Stimulated activated CD4-positive, alpha-beta T cell treated with anti-CD3 and anti-CD28 coated beads, Interleukin-4, amount 100 ng/mL, for 48 hours (primary cell): ENCODE measurements around the gene ATP6V0D1.

Experiments
- DNase-seq, 2 donors: peaks; one replicate each; pipeline ENCODE4 v3.0.0-alpha.2; 2020; ENCODE audit warnings: low read depth in 2 of 2

Gene ATP6V0D1

DNA sequence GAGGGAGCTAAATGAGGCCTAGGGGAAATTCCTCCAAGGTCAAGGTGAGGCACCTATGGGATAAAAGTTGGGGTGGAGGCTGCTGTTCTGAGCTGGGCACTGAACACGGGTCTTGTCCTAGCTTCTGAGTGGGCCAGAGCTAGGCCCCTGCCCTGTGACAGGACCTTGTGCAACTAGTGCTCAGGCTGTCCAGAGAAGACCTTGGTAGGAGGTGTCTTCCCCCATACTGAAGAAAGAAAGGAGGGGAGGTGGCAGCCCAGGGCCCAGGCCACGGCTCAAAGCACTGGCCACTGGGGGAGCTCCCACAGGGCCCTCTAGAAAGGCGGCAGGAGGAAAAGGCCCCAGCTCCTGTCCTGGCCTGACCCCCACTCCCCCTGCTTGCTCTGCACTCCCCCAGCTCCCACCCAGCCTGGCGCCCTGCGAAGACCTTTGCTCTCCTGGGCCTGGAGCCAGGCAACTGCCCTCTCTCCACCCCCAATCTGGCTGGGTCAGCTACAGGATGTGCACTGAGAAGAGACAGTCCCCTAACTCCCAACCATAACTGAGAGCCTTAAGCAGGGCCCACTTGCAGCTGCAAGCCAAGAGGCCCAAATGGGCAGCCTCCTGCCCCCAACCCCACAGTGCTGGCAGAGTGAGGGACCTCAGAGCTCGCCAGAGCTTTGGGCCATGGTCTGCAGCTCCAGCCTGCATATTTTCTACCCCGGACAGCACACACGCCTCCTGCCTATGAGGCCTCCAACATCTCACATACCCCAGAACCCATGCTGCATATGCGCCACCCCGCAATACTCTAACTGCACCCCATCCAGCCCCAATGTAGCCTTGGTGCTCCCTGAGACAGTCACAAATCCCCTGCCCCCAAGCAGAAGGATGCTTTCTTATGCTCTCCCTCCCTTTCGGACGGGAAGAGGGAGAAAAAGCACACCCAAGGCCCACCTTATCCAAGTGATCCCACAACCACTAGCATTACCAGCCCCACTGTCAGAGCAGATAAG is 34.7 kb downstream of the ATP6V0D1 start:
- no peak for DNase-seq

DNA sequence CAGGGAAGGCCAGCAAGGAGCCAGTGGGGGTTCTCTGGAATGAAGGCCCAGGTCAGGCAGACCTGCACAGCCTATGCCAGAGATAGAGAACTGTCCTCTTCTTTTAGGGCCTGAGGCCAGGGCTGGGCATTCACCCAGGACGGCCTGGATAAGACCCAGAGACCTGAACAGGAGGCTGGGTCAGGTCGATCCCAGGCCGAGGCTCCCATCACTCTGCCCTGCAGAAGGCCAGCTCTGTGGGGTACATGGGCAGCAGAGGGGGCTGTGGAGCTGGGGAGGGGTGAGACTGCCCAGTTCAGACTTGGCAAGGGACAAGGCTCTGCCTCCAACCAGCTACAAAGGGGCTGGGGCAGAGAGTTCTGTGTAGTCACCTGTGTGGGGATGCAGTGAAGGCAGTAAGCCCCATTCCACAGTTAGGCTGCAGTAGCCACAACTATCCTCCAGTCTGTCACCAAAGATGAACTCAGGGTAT is 35.5 kb downstream of the ATP6V0D1 start:
- DNase-seq, result no peak

DNA sequence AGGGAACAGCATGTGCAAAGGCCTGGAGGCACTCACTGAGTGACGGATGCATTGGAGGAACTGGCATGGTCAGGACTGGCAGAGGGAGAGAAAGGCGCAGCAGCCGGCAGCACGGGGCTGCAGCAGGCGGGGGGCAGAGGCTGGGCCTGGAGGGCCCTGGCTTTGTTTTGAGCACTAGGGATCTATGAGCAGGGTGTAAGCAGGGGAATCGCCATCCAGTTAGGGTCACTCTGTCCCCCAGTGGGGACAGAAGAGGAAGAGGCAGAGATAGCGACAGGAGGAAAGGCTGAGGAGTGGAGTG is 35.9 kb downstream of the ATP6V0D1 start:
- no peak for DNase-seq

DNA sequence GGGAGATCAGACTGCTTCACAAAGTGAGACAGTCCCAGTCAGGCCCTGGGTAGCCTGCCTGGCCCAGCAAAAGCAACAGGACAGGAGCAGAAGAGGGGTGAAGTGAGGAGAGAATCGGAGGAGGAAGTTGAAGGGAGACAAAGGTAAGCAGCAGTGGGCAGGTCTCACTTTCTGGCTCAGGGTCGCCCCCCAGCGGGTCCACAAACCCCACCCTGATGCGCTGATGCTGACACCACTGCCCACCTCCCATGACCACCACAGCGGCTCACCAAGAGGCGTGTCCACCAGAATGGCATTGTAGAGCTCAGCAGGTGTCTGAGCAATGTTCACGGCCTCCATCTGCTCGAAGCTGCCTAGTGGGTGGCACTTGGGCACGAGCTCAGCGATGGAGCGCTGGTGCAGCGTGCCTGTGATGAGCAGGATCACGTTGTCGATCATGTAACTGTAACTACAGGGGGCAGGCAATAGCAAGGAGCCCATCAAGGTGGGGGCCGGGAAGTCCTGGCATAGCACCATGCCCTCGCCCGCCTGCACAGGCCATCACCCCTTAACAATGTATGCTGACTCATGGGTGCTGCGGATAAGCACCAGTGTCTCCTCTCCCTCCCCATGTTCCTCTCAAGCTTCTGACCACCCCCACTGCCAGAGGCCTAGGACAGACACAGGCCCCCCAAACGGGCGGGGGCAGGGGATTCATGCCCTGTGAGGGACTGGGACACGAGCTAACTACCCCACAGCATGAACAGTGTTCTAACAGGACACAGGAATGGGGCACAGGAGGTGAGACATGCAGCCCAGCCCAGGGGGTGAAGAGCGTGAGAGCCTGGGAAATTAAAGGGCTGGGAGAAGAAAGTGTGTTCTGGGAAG is 36.5 kb downstream of the ATP6V0D1 start:
- no peak for DNase-seq

DNA sequence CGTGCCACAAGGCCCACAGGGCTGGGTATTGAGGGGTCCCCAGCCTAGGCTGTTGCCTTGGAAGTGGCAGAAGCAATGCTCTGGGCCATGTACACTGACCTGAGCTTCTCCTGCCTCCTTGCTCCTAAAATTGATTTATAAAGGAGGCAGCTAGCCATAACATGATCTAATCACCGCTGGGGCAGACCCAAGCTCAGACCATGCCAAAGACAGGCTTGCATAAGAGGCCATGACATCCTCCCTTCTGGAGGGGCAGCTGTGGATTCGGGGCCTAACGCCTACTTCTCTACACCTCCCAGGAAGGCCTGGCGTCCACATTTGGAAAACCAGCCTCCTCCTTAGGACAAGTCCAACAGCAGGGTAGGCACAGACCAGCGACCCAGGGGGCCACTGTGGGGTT is 37.7 kb downstream of the ATP6V0D1 start:
- DNase-seq, result no peak

DNA sequence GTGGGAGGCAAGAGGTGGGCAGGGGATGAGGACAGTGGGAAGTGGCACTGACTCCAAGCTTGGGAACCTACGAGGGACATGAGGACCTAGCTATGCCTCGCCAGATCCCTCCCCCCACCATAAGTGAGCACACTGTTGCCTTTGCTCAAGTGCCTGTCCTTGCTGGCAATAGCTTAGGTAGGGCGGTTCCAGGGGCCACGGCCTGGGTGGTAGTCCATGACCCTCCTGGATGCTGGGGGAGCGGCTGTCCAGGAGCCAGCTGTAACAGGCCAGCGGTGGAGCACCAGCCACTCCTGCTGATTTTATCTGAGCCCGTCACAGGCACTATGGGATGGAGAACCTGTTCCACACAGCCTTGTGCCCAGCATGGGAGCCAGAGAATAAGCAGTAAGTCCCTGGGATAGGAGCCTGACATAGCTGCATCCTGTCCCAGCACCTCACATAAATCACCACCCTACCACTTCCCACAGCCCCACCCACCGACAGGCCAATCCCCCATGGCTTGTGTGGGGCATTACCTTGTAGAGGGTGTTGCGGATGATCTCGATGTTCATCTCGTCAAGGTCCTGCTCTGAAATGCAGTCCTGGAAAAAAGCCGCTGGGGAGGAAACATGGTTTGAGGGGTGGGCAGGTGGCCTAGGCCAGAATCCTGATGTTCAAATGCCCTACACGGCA is 38.2 kb downstream of the ATP6V0D1 start:
- no peak for DNase-seq

DNA sequence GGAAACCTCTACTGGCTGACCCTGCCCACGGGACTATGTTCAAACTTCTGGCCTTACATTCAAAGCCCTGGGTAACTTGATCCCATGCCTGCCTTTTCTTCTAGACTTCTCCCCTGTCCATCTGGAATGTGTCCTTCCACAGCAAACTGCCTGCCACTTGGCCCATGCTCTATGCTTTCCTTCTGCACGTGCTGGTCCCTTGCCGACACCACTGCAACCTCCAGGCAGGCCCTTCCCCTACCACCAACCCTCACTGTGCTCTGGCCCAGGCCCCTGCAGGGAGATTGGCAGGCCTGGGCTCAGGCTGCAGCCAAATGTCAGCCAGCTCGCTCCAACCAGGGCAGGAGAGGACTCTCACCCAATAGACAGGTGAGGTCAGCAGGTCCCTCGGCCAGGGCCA is 39.0 kb downstream of the ATP6V0D1 start:
- no peak for DNase-seq

DNA sequence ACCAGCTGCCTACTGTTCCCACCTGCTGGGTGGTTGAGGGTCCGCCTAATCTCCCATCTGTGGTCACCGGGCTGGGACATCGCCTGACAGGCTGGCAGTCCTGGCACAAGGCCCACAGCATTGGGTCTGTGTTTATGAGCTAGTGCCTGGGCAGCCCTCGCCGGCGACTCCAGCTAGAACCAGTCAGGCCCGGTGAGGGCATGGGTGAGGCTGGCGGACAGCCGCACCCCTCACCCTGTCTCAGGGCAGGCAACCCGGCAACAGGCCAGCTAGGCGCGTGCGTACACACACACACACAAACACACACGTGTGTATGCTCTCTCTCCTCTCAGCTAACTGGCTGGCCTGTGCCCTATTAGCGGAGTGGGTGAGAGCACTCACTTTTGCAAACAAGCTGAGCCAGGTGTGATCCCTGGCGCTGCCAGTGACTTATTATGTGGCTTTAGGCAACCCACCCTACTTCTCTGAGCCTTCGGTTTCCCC is 39.6 kb downstream of the ATP6V0D1 start:
- DNase-seq, result no peak

DNA sequence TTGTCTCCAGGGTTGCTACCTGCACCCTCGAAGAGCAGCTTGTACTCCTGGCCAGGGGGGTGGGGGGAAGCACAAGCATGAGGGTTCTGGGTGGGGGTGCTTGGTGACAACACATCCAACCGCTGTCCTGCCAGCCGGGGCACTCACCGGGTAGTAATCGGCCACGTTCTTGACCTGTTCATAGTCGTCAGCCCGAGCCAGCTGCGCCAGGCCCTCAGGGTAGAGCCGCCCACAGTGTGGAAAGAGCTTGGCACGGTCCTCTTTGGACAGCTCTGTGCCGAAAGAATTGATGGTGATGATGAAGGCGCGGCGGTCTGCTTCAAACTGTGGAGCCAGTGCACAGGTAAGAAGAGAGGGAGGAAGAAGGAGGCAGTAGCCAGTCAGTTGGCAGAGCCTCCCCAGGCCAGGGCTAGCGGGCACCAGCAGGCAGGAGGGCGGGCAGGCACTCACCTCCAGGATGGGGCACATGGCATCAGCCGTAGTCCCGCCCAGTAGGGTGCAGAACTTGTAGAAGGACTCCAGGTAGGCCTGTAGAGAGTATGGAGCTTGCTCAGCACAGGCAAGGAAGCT is 42.0 kb downstream of the ATP6V0D1 start:
- no peak for DNase-seq

DNA sequence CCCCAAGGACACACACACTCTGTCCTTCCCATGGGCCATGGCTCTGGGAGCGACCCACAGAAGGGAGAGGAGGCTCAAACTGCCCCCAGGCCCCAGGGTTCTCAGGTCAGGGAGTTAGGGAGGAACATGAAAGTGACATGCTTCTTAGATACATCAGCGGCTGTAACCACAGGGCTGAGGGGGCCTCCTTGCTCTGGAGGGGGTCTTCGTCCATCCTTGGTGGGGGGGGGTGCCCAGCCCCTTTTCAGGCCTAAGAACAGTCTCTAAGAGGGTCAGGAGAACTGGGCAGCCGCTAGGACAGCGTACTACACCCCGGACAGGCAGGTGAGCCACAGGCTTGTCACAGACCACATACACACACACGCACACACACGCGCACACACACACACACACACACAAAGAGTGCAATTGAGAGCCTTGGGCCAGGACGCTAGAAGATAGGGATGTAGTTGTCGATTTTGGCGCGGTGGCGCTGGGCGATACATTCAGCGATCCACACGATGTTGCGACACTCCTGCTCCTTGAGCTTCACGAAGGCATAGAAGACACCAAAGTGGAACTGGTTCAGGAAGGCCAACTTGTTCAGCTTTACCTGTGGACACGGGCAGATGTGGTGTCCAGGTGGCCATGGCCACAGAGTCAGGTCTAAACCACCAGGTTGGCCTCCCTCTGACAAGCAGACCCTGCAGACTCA is 42.7 kb downstream of the ATP6V0D1 start:
- no peak for DNase-seq

DNA sequence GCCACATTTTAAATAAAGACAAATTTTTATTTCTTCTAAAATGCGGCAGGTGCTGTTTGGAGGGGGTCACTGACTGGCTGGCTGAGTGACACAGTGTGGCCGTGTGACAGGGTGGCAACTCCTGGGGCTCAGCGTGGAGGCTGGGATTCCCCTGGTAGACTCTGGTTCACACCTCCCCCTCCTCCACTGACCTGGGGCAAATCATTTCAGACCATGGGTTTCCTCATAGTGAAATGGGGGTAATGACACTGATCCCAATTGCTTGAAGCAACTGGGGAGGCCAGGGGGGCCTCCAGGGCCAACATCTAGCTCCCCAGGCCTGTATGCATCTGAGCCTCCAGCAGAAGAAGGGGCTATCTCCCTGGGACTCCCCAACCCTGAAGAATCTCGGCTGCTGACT is 43.4 kb downstream of the ATP6V0D1 start:
- no peak for DNase-seq

DNA sequence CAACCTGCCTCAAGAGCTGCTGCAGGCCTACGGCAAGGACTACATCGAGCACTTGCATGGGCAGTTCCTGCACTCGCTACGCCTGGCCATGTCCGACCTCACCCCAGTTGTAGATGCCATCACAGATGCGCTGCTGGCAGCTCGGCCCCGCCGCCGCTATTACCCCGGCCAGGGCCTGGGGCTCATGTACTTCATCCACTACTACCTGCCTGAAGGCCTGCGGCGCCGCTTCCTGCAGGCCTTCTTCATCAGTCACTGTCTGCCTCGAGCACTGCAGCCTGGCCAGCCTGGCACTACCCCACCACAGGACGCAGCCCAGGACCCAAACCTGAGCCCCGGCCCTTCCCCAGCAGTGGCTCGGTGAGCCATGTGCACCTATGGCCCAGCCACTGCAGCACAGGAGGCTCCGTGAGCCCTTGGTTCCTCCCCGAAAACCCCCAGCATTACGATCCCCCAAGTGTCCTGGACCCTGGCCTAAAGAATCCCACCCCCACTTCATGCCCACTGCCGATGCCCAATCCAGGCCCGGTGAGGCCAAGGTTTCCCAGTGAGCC is 44.2 kb downstream of the ATP6V0D1 start:
- DNase-seq, result no peak

DNA sequence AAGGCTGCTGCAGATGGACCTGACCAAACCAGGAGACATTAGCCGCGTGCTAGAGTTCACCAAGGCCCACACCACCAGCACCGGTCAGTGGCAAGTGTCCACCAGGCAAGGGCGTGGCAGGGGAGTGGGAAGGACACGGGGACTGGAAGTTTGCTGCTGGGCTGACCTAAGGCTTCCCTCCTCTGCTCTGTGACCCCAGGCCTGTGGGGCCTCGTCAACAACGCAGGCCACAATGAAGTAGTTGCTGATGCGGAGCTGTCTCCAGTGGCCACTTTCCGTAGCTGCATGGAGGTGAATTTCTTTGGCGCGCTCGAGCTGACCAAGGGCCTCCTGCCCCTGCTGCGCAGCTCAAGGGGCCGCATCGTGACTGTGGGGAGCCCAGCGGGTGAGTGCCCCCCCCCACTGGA is 45.2 kb downstream of the ATP6V0D1 start:
- DNase-seq, result no peak

DNA sequence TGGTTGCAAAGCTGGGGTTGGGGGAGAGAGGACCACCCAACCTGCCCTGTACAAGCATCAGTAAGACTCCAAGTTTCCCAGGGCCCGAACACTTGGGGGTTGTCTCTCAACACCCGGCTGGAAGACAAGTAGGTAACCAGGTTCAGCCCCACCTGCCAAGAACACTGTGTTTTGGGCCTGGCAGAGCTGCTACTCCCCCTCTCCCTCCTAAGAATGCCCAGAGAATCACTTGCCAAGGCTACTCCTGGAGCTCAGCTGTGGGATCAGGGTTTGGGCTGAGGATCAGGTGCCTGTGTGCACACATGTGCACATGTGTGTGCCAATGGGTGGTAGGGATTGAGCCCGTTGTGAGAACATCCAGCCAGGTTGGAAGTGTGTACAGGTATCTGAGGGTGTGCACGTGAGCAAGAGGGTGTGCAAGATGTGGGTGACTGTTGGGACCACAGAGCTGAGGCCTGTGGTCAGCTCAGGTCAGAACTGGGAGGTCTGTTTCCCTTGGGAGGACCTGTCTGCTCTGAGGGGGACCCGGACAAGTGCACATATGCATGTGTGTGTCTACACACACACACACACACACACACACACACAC is 47.7 kb downstream of the ATP6V0D1 start:
- DNase-seq, result no peak

DNA sequence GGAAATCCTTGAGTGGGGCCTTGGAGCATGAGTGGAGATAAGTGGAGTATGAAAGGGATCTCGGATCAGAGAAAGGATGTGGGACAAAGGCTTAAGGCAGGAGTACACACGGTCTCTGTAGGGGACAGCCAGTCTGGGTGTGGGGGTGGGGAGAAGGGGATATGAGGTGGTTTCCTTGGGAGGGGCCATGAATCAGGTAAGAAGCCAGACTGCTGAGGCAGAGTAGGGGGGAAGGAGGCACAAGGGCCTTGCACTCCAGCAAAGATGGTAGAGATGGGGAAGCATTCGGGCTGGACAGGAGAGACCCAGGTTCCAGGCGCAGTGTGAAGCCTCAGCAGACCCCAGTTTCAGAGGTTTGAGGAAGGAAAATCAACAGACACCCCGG is 48.5 kb downstream of the ATP6V0D1 start:
- DNase-seq, result no peak

DNA sequence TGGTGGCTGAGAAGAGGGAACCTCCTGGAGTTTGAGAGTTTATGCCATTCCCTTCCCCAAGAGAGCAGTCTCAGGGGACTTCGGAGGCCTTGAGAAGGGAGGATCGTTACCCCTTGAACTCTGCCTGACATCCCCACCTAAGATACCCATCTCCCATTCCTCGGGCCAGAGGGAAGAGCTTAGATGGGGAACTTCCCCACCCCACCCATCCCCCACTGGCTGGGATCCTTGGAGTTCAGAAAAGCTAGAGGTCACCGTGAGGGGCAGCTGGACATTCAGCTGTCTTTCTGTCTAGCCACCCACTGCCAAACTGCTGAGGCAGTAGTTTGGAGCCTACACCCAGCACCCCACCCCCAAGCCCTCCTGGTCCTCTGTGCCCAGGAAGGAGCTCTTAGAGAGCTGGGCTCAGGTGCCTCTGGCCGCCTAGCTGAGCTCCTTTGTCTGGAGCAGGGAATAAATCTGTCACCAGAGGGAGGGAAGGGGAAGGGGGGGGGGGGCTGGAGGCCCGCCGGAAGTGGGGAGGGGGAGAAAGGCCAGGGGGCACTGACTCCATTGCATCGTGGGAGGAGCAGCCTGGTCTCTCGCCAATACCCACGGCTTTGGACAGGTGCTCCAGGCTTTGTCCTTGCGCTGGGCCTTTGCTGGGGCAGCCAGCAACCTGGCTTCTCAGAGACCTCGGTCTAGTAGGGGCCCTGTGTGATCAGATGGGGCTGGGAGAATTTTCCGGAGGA is 49.0 kb downstream of the ATP6V0D1 start:
- no peak for DNase-seq

DNA sequence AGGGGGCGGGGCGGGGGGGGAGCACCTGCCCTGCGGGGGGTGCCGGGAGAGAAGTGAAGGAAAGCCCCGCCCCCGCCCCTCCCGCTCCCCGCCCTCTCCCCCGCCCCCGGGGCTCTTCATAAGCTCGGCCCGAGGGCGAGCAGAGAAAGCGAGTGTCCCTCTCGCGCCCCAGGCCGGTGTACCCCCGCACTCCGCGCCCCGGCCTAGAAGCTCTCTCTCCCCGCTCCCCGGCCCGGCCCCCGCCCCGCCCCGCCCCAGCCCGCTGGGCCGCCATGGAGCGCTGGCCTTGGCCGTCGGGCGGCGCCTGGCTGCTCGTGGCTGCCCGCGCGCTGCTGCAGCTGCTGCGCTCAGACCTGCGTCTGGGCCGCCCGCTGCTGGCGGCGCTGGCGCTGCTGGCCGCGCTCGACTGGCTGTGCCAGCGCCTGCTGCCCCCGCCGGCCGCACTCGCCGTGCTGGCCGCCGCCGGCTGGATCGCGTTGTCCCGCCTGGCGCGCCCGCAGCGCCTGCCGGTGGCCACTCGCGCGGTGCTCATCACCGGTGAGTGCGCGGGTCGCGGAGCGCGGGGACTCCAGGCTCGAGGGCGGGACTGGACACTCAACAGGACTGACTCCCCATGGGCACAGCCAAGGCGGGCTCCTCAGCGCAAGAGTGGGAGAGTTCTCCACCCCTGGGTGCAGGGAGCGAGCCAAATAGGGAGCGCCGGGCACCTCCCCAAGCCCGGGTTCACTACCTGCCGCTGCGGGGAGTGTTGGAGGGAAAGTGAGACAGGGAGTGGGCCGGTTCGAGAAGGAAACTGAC is 49.8 kb downstream of the ATP6V0D1 start, which contains the start of gene HSD11B2:
HSD11B2 (plus strand) TSS at position 145 of the 798 bp plus-strand sequence; CDS start at position 273, 128 bp downstream.
- DNase-seq, result no peak

DNA sequence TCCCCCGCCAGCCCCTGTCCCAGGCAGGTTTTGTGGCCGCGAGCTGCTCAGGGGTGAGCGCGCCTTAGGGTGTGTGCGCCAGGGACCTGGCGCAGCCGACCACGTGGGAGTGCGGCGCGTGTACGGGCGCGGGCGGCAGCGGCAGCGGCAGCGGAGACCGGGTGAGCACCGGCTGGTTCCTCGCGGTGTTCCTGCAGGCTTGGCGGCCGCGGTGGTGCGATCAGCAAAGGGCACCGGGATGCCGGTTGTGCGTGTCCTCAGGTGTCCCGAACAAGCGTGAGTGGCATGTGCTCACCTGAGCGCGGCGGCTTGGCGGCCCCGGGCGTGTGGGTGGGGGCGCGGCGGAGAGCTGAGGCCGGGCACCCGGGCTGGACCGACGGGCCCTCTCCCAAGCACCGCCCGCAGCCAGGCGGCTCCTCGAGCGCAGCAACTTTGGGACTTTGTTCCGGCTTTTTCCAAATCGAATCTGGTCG is 50.4 kb downstream of the ATP6V0D1 start:
- DNase-seq, result peak in 1 of 2 donors; percentile 28
